NB4 (cell line): ENCODE measurements around the gene TFCP2.

Experiments
- MYC ChIP-seq: IDR thresholded peaks from 2 replicates; pipeline ENCODE4 v1.6.1; 2011; ENCODE audit warnings: low read depth, low read length
- POLR2A ChIP-seq: IDR thresholded peaks from 2 replicates; pipeline ENCODE4 v1.6.1; 2011; ENCODE audit warnings: mild to moderate bottlenecking; ENCODE audit not compliant: insufficient read length; ENCODE audit errors: extremely low read depth
- TF ChIP-seq, protein P1 (sequence below): IDR thresholded peaks from one replicate; pipeline ENCODE4 v1.5.1; 2012; ENCODE audit warnings: low read depth, low read length
- TF ChIP-seq, protein P2 (sequence below): IDR thresholded peaks from 2 replicates; pipeline ENCODE4 v1.6.1; 2011; ENCODE audit warnings: low read depth, low read length

DNA sequence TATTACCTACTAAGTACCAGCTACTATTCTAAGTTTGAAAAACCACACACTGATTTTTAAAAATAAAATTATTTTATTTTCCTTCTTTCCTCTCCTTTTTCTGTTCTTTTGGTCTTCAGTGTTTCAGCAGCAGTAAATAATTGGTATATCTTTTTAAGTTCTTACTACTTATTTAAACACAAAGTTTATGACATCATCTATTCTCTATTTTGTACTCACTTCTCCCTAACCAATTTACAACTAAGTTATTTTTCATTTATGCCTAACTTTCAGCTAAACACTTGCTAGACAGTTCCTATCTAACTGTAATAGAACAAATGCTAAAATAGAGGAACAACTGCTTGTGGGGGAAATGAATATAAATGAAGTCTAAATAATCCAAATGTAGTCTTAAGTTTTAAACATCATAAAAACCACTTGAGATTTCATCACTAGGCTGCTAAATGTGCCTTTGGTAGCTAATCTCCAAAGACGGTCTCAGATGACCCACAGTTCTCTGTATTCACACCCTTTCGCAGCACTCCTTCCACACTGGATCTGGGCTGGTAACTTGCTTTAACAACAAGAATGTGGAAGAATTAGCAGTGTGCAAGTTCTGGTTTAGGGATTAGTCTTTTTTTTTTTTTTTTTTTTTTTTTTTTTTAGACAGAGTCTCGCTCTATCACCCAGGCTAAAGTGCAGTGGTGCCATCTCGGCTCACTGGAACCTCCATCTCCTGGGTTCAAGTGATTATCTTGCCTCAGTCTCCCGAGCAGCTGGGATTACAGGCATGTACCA, 41.0 kb downstream of the TFCP2 start:
- TF ChIP-seq, protein P1, sequence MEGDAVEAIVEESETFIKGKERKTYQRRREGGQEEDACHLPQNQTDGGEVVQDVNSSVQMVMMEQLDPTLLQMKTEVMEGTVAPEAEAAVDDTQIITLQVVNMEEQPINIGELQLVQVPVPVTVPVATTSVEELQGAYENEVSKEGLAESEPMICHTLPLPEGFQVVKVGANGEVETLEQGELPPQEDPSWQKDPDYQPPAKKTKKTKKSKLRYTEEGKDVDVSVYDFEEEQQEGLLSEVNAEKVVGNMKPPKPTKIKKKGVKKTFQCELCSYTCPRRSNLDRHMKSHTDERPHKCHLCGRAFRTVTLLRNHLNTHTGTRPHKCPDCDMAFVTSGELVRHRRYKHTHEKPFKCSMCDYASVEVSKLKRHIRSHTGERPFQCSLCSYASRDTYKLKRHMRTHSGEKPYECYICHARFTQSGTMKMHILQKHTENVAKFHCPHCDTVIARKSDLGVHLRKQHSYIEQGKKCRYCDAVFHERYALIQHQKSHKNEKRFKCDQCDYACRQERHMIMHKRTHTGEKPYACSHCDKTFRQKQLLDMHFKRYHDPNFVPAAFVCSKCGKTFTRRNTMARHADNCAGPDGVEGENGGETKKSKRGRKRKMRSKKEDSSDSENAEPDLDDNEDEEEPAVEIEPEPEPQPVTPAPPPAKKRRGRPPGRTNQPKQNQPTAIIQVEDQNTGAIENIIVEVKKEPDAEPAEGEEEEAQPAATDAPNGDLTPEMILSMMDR = no peak
- no peak for TF ChIP-seq POLR2A
- TF ChIP-seq MYC = no peak
- TF ChIP-seq, protein P2, sequence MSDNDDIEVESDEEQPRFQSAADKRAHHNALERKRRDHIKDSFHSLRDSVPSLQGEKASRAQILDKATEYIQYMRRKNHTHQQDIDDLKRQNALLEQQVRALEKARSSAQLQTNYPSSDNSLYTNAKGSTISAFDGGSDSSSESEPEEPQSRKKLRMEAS = no peak
